KMS-11 (cell line): ENCODE measurements around the gene KDM3A.

Source experiments
- H2AFZ ChIP-seq: fragments of 200-600 bp; sonication (generic); 2 replicates; pipeline ENCODE4 v1.6.1; 2016; ENCODE audit warnings: antibody characterized with exemption, mixed run types, low read depth
- H3K27ac ChIP-seq: fragments of 200-600 bp; sonication (generic); 2 replicates; pipeline ENCODE4 v1.6.1; 2016; ENCODE audit warnings: mild to moderate bottlenecking, mixed run types
- H3K27me3 ChIP-seq: fragments of 200-600 bp; sonication (generic); 2 replicates; pipeline ENCODE4 v1.6.1; 2017; ENCODE audit warnings: mild to moderate bottlenecking, low read depth, mixed run types, moderate library complexity; ENCODE audit not compliant: insufficient read depth
- H3K36me3 ChIP-seq: fragments of 200-600 bp; sonication (generic); 2 replicates; pipeline ENCODE4 v1.6.1; 2017; ENCODE audit warnings: mild to moderate bottlenecking, mixed run types; ENCODE audit not compliant: insufficient read depth
- H3K4me1 ChIP-seq: fragments of 200-600 bp; sonication (generic); 2 replicates; pipeline ENCODE4 v1.6.1; 2016; ENCODE audit warnings: mild to moderate bottlenecking, low read depth, mixed run types; ENCODE audit not compliant: poor library complexity, severe bottlenecking
- H3K4me2 ChIP-seq: fragments of 200-600 bp; sonication (generic); 2 replicates; pipeline ENCODE4 v1.7.0; 2016; ENCODE audit warnings: mild to moderate bottlenecking, mixed run types
- H3K4me3 ChIP-seq: fragments of 200-600 bp; sonication (generic); IDR thresholded peaks from 2 replicates; pipeline ENCODE4 v1.6.1; 2017; ENCODE audit warnings: low read depth, low read length, mixed read lengths; ENCODE audit not compliant: insufficient read depth
- H3K79me2 ChIP-seq: fragments of 200-600 bp; sonication (generic); 2 replicates; pipeline ENCODE4 v1.6.1; 2016; ENCODE audit warnings: low read depth, mixed run types; ENCODE audit not compliant: insufficient read depth
- H3K9ac ChIP-seq: fragments of 200-600 bp; sonication (generic); 2 replicates; pipeline ENCODE4 v1.6.1; 2016; ENCODE audit warnings: mild to moderate bottlenecking, mixed run types
- H4K20me1 ChIP-seq: fragments of 200-600 bp; sonication (generic); 2 replicates; pipeline ENCODE4 v1.6.1; 2016; ENCODE audit warnings: mild to moderate bottlenecking, mixed run types; ENCODE audit not compliant: insufficient read depth
- CTCF ChIP-seq: fragments of 200-600 bp; sonication (generic); conservative IDR thresholded peaks from 2 replicates; pipeline ENCODE4 v1.6.1; 2017; ENCODE audit warnings: low read depth, mild to moderate bottlenecking, antibody characterized with exemption, low read length, moderate library complexity, mixed read lengths

KDM3A gene

GRCh38 chr2:86411396-86411795, 29.8 kb upstream of the KDM3A start:
- no peaks in the 10 kb centered on the region for H3K27me3 ChIP-seq
- H3K27ac ChIP-seq = no peak overlapping the region
- no peak overlapping the region for H3K4me3 ChIP-seq
- H3K4me2 ChIP-seq = no peak overlapping the region
- H2AFZ ChIP-seq = no peak overlapping the region
- TF ChIP-seq CTCF = no peak
- no peaks in the 10 kb centered on the region for H4K20me1 ChIP-seq
- no peaks in the 10 kb centered on the region for H3K36me3 ChIP-seq
- no peak overlapping the region for H3K9ac ChIP-seq
- no peaks in the 10 kb centered on the region for H3K4me1 ChIP-seq
- no peaks in the 10 kb centered on the region for H3K79me2 ChIP-seq

GRCh38 chr2:86412007-86412406, 29.2 kb upstream of the KDM3A start:
- no peaks in the 10 kb centered on the region for H4K20me1 ChIP-seq
- no peak overlapping the region for H3K9ac ChIP-seq
- H3K27me3 ChIP-seq = no peaks in the 10 kb centered on the region
- no peaks in the 10 kb centered on the region for H3K79me2 ChIP-seq
- no peaks in the 10 kb centered on the region for H3K4me1 ChIP-seq
- H3K4me3 ChIP-seq = no peak overlapping the region
- H3K36me3 ChIP-seq = no peaks in the 10 kb centered on the region
- no peak overlapping the region for H2AFZ ChIP-seq
- no peak for TF ChIP-seq CTCF
- no peak overlapping the region for H3K4me2 ChIP-seq
- H3K27ac ChIP-seq = no peak overlapping the region

- Histone ChIP-seq H3K4me1 (no peaks in the 10 kb centered on the region), H3K4me2 (no peak overlapping the region), H3K9ac (no peak overlapping the region), H4K20me1 (no peaks in the 10 kb centered on the region), H2AFZ (no peak overlapping the region), H3K27me3 (no peaks in the 10 kb centered on the region), H3K36me3 (no peaks in the 10 kb centered on the region), H3K27ac (no peak overlapping the region), H3K4me3 (no peak overlapping the region), H3K79me2 (no peaks in the 10 kb centered on the region)
- no peak for TF ChIP-seq CTCF
Measured at GRCh38 chr2:86413296-86414094, 27.7 kb upstream of the KDM3A start.

- Histone ChIP-seq H3K9ac (no peak overlapping the region), H4K20me1 (no peaks in the 10 kb centered on the region), H3K4me1 (no peaks in the 10 kb centered on the region), H3K27me3 (no peaks in the 10 kb centered on the region), H3K79me2 (no peaks in the 10 kb centered on the region), H3K4me3 (no peak overlapping the region), H2AFZ (no peak overlapping the region), H3K27ac (no peak overlapping the region), H3K36me3 (no peaks in the 10 kb centered on the region), H3K4me2 (no peak overlapping the region)
- TF ChIP-seq CTCF = no peak
Measured at GRCh38 chr2:86414996-86415395, 26.2 kb upstream of the KDM3A start.
